HG03196 (cell line): ENCODE data around the gene FGFR3.

Source experiments
- ATAC-seq: cut with Tn5 transposase; IDR thresholded peaks from one replicate; pipeline ENCODE4 v1.9.1; 2021; ENCODE audit not compliant: unreplicated experiment

The FGFR3 gene

GRCh38 chr4:1792832-1793495, at the start of gene FGFR3:
FGFR3 (plus strand) TSS chr4:1793293; CDS start chr4:1793935, 642 bp downstream.
- ATAC-seq = no peak

- no peak for ATAC-seq
Measured at GRCh38 chr4:1743551-1743950, 49.5 kb upstream of the FGFR3 start.

- no peak for ATAC-seq
Measured at GRCh38 chr4:1743975-1744374, 49.1 kb upstream of the FGFR3 start.

- ATAC-seq = no peak
Measured at GRCh38 chr4:1744552-1744951, 48.5 kb upstream of the FGFR3 start.

GRCh38 chr4:1745165-1745564, 47.9 kb upstream of the FGFR3 start:
- no peak for ATAC-seq

- ATAC-seq = no peak
Measured at GRCh38 chr4:1745697-1746096, 47.4 kb upstream of the FGFR3 start.

- no peak for ATAC-seq
Measured at GRCh38 chr4:1746265-1746691, 46.8 kb upstream of the FGFR3 start.

GRCh38 chr4:1746919-1747602, 46.0 kb upstream of the FGFR3 start:
- no peak for ATAC-seq

GRCh38 chr4:1747603-1747967, 45.5 kb upstream of the FGFR3 start:
- no peak for ATAC-seq

GRCh38 chr4:1748465-1748995, 44.6 kb upstream of the FGFR3 start:
- no peak for ATAC-seq

GRCh38 chr4:1749370-1749769, 43.7 kb upstream of the FGFR3 start:
- no peak for ATAC-seq

GRCh38 chr4:1749826-1750225, 43.3 kb upstream of the FGFR3 start:
- ATAC-seq = no peak

GRCh38 chr4:1750381-1751154, 42.5 kb upstream of the FGFR3 start:
- no peak for ATAC-seq

GRCh38 chr4:1751155-1751918, 41.8 kb upstream of the FGFR3 start:
- ATAC-seq = no peak

- no peak for ATAC-seq
Measured at GRCh38 chr4:1751919-1752283, 41.2 kb upstream of the FGFR3 start.

- no peak for ATAC-seq
Measured at GRCh38 chr4:1752284-1753041, 40.6 kb upstream of the FGFR3 start.

- ATAC-seq = no peak
Measured at GRCh38 chr4:1753294-1753696, 39.8 kb upstream of the FGFR3 start.

- ATAC-seq = no peak
Measured at GRCh38 chr4:1753697-1754311, 39.3 kb upstream of the FGFR3 start.

GRCh38 chr4:1754336-1754735, 38.8 kb upstream of the FGFR3 start:
- ATAC-seq = no peak

- no peak for ATAC-seq
Measured at GRCh38 chr4:1755297-1755696, 37.8 kb upstream of the FGFR3 start.
